22Rv1 (cell line): ENCODE data around the gene KLHL7.
"Not testable (repeated sequence)": the region's sequence is repeated elsewhere in the genome, so short reads cannot be mapped to it uniquely, and the experiment has no call there.

Experiments used
- ZFX ChIP-seq: fragments of 450-650 bp; IDR thresholded peaks from 2 replicates; pipeline ENCODE4 v1.6.1; 2017; ENCODE audit warnings: antibody characterized with exemption, borderline replicate concordance
- TF ChIP-seq, protein P1 (sequence below): fragments of 450-650 bp; IDR thresholded peaks from 2 replicates; pipeline ENCODE4 v1.5.1; 2017; ENCODE audit warnings: mild to moderate bottlenecking

DNA sequence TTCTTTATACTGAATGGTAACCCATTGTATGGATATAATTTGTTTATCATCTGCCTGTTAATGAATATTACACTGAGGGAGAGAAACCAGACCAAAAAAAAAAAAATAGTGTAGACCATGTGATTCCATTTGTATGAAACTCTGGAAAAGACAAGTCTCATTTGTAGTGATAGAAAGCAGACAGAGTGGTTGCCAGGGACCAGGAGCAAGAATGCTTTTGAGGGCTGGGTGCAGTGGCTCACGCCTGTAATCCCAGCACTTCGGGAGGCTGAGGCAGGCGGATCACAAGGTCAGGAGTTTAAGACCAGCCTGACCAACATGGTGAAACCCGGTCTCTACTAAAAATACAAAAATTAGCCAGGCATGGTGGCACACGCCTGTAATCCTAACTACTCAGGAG, 92.2 kb downstream of the KLHL7 start:
- TF ChIP-seq, protein P1, sequence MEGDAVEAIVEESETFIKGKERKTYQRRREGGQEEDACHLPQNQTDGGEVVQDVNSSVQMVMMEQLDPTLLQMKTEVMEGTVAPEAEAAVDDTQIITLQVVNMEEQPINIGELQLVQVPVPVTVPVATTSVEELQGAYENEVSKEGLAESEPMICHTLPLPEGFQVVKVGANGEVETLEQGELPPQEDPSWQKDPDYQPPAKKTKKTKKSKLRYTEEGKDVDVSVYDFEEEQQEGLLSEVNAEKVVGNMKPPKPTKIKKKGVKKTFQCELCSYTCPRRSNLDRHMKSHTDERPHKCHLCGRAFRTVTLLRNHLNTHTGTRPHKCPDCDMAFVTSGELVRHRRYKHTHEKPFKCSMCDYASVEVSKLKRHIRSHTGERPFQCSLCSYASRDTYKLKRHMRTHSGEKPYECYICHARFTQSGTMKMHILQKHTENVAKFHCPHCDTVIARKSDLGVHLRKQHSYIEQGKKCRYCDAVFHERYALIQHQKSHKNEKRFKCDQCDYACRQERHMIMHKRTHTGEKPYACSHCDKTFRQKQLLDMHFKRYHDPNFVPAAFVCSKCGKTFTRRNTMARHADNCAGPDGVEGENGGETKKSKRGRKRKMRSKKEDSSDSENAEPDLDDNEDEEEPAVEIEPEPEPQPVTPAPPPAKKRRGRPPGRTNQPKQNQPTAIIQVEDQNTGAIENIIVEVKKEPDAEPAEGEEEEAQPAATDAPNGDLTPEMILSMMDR: not testable (repeated sequence)
- not testable (repeated sequence) for TF ChIP-seq ZFX
